ENCODE data around the gene SULT4A1.
"Not testable (repeated sequence)": the region's sequence is repeated elsewhere in the genome, so short reads cannot be mapped to it uniquely, and the experiment has no call there.

SULT4A1 gene, protein sequence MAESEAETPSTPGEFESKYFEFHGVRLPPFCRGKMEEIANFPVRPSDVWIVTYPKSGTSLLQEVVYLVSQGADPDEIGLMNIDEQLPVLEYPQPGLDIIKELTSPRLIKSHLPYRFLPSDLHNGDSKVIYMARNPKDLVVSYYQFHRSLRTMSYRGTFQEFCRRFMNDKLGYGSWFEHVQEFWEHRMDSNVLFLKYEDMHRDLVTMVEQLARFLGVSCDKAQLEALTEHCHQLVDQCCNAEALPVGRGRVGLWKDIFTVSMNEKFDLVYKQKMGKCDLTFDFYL

DNA sequence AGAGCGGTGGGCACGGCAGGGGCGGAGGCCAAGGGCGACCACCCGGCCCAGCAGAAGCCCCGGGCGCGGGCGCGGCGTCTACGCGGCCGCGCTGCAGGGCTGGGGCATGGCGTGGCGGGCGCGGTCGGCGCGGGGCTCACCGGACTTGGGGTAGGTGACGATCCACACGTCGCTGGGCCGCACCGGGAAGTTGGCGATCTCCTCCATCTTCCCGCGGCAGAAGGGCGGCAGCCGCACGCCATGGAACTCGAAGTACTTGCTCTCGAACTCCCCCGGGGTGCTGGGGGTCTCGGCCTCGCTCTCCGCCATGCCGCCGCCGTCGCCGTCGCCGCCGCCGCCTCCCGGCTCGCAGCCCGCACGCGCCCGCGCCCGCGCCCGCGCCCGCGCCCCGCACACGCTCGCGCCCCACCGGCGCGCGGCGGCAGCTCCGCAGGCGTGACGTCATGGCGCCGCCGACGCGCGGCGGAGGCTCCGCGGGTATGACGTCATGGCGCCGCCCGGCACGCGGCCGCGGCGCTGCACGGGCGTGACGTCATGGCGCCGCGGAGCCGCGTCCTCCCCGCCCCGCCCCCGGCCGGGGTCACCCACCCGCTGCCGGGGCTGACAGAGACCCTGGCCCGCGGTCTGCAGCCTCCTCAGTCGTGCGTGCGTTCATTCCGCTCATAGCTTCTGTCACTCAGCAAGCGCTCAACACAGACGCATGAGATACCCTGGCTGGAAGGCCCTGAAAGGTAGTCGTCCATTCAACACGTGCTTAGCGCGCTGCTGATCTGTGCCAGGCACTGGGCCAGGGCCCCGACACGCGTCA, at the start of gene SULT4A1:
Gene SULT4A1, minus strand, starts transcription at position 440 of the 808 bp plus-strand sequence. Its CDS starts 131 bp downstream, at position 309.
- DNase-seq (ENCODE audit: low read depth, low spot score) = no peak

DNA sequence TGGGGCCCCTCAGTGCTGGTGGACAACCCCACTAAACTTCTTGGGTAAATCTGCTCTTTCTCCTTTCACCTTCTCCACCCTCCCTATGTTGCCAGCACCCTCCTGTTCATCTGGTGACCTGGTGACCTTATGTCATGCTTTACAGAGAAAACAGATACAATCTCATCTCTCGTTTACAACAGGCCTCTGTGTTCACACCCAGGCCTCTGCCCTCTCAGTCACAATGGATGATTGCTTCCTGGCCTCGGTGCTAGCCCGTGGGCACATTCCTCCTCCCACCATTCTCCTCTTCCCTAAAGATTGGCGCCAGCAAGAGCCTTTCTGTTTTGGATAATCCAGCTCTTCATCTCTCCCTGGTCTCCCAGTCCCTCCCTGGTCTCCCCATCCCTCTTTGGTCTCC, 49.0 kb upstream of the SULT4A1 start:
- no peak for DNase-seq (ENCODE audit: low read depth, low spot score)

DNA sequence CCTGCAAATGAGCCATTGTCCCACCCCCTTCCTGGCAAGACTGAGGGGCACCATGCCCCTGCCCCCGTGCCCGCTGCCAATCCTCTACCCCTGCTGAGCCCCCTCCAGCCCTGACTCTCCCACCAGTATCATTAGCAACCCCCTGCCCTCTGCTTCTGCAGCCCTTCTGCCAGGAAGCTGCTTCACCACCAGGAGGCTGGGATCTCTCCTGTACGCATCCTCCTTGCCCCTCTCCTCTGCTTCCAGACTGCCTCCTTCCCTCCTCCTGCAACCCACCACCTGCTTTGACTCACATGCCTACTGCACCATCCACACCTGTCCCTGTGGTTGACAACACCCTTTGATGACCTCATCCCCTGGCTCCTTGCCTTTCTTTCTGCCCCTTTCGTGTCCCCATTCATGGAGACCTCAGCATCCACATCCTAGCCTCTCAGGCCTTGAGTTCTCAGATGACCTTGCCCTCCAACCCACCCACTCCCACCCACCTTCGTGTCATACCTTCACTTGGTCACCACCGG, 47.9 kb upstream of the SULT4A1 start:
- DNase-seq (ENCODE audit: low read depth, low spot score) = no peak

DNA sequence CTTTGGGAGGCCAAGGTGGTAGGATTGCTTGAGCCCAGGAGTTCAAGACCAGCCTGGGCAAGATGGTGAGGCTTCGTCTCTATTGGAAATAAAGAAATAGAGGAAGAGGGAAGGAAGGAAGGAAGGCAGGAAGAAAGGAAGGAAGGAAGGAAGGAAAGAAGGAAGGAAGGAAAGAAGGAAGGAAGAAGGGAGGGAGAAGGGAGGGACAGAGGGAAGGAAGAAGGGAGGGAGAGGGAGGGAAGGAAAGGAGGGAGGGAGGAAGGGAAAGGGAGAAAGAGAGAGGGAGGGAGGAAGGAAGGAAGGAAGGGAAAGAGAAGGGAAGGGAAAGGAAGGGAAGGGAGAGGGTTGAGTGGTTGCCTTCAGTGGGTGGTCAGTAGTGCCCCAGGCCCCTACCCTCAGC, 47.4 kb upstream of the SULT4A1 start:
- DNase-seq (ENCODE audit: low read depth, low spot score) = no peak

DNA sequence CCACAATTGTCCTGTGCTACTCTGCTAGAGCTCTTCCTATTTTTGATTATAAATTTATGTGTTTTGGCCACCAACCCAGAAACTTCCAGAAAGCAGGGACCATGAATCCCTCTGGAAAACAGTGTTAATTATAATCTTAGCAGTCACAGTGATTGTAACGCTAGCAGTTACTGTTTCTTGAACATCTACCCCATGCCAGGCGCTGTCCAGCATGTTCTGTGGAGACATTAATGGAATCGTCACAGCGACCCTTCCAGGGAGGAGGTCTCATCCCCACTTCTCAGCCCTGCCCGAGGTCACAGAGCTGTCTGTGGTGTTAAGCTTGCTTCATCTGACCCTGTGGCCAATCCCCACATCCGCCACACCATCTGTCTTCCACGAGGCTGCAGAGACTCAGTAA, 43.4 kb upstream of the SULT4A1 start:
- no peak for DNase-seq (ENCODE audit: low read depth, low spot score)

DNA sequence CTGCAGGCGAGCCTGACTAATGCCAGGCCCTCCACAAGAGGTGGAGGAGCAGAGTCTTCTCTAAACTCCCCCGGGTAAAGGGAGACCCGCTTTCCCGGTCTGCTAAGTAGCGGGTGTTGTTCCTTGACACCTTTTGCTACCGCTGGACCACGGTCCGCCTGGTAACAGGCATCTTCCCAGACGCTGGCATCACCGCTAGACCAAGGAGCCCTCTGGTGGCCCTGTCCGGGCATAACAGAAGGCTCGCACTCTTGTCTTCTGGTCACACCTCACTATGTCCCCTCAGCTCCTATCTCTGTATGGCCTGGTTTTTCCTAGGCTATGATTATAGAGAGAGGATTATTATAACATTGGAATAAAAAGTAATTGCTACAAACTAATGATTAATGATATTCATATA, 42.1 kb upstream of the SULT4A1 start:
- not testable (repeated sequence) for DNase-seq (ENCODE audit: low read depth, low spot score)

DNA sequence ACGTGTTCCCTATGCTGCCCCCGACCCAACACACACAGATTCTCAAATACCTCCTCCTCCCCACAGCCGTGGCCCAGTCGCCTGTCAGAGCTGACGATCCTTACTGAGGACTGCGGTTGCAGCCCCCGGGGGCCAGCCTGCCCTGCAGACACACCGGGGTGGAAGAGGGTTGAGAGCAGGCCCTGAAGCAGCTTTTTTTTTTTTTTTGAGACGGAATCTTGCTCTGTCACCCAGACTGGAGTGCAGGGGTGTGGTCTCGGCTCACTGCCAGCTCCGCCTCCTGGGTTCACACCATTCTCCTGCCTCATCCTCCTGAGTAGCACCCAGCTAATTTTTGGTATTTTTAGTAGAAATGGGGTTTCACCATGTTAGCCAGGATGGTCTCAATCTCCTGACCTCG, 40.7 kb upstream of the SULT4A1 start:
- DNase-seq (ENCODE audit: low read depth, low spot score) = not testable (repeated sequence)

DNA sequence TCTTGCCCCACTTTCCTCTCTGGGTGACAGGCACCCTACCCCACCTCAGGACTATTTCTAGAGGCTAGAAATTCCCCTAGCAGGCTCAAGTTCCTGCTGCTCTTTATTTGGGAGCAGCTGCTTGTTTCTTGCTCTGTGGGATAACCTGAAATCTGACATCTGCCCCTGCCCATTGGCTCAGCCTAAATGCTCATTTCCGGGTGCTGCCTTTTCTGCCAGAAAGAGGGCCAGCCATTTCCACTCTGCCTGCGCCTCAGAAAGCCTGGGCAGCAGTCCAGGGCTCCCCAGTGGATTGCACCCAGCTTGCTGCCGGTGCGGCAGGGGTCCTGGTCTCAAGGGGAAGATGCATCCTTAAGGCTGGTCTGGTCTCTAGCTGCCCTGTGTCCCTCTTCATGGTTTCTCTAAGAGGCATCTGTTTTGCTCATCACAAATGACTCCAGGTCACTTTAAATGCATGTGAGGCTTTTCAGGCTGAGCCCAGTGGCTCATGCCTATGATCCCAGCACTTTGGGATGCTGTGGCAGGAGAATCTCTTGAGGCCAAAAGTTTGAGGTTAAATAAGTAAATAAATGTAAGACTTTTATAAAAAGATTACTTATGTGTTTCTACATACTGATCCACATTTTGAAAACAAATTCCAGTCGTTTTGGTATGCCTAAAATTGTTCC, 39.8 kb upstream of the SULT4A1 start:
- no peak for DNase-seq (ENCODE audit: low read depth, low spot score)

DNA sequence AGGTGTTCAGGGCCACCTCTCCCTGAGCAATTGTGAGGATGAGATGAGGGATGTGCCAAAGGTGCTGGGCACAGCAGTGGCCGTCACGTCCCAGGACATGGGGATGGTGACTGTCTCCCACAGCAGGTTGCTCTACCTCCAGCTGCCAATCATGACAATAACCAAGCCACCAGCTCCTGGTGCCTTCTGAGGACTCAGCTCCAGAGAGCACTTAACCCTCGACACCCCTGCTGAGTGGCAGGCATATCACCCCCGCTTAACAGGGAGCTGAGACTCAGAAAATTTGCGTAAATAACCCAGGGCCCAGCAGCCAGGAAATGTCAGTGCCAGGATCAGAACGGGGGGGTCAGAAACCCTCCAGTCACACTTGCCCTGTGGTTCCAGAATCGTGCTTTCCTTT, 37.9 kb upstream of the SULT4A1 start:
- no peak for DNase-seq (ENCODE audit: low read depth, low spot score)

DNA sequence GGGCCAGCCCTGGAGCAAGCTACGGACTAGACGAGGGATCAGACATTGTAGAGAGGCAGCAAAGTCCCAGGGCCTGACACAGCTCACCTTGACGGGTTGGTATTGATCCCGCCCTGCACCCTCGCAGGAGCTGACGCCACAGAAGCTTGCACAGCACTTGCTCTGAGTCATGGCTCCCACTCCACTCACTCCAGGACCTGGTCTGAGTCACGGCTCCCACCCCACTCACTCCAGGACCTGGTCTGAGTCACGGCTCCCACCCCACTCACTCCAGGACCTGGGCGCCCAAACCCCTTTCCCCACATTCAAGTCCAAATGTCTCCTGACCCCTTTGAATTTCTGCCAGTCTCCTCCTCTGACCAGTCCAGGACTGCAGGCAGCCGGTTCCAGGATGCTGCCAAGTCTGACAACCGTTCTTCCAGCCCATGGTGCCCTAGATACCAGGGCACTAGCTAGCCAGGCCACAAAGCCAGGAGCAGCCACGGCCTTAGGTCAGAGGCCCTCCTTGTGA, 35.5 kb upstream of the SULT4A1 start:
- DNase-seq (ENCODE audit: low read depth, low spot score) = no peak

DNA sequence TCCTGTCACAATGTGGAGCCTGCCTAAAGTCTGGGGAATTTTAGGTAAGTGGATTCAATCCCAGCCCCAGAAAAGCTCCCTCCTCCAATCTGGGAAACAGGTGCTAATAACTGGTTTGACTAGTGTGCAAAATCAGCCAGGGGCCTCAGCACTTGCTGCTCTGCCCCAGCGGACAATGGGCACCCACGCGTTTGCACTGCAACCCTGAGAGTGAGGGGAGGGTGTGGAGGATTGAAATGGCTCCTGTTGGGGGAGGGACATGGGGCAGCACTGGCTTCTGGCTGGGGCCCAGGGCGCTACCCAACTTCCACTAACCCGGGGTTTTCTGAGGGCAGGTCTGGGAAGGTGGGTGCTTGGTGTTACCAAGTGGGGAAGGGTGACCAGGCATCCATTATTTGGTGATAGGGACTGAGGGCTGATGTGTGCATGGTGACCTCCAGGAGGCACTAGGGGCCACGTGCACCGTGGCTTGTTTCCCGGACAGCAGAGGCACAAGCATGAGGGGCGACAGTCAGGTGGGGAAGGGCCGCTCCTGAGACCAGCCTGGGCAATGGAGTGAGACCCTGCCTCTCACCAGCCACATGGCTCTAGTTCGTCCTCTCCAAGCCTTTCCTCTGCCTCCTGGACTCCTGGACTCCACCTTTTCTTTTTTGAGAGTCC, 33.8 kb upstream of the SULT4A1 start:
- DNase-seq (ENCODE audit: low read depth, low spot score) = no peak

DNA sequence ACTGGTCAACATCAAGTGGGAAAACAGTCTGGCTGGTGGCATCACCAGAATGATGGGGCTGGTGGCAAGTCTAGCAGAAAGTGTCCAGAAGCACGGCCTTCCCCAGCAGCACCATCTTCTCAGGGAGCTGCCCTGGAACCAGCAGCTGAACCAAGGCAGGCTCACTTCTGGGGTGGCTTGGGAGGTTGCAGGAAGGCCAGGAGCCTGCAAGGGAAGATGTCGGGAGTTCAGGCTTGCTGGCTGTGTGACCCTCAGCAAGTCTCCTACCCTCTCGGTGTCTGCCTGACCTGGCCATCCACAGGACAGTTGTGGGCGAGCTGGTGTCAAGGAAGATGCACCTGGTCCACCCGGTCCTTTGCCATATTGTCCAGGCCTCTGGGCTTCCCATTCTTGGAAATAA, 31.8 kb upstream of the SULT4A1 start:
- no peak for DNase-seq (ENCODE audit: low read depth, low spot score)

DNA sequence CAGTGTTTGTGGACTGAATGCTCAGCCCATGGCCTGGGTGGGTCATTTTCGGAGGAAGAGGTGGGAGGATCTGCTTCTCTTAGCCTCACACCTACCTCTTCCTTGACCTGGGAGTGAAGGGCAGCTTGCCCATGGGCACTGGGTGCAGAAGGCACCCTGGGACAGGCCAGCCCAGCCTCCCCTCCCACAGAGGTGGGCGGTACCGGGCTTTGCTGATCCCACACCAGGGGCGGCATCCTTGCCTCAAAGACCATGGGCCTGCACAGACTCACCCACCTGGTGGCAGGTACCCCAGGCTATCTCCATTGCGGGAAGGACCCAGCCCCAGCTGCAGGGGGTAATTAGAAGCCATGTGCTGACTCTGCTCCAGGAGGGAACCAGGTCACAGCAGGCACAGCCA, 31.0 kb upstream of the SULT4A1 start:
- DNase-seq (ENCODE audit: low read depth, low spot score) = no peak

DNA sequence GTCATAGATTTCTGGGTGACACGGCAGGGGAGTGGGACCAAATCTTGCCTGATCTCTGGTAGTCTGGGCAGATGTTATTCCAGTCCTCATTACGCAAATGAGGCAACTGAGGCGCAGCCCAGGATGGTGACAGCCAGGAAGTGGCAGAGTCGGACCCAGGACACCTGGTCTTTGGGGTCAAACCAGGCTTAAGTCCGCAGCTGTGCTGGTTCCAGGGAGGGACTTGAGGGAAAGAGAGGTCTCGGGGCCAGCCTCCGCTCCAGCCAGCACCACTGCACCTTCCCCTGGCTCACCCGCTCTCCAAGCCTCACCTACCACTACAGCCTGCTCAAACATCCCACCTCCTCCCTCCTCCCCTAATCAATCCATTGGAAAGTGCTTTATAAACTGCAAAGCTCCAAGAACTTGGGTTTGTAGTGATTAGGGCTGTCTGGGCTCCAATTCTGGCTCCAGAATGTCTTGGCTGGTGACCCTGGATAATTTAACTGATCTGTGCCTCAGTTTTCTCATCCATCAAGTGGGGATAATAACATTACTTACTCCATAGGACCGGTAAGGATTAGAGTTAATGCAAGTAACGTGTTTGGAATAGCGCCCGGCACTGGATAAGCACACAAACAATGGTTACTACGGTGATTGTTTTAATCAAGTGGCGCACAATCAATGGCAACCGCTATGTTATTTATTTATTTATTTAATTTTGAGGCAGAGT, 30.0 kb upstream of the SULT4A1 start:
- DNase-seq (ENCODE audit: low read depth, low spot score) = no peak

DNA sequence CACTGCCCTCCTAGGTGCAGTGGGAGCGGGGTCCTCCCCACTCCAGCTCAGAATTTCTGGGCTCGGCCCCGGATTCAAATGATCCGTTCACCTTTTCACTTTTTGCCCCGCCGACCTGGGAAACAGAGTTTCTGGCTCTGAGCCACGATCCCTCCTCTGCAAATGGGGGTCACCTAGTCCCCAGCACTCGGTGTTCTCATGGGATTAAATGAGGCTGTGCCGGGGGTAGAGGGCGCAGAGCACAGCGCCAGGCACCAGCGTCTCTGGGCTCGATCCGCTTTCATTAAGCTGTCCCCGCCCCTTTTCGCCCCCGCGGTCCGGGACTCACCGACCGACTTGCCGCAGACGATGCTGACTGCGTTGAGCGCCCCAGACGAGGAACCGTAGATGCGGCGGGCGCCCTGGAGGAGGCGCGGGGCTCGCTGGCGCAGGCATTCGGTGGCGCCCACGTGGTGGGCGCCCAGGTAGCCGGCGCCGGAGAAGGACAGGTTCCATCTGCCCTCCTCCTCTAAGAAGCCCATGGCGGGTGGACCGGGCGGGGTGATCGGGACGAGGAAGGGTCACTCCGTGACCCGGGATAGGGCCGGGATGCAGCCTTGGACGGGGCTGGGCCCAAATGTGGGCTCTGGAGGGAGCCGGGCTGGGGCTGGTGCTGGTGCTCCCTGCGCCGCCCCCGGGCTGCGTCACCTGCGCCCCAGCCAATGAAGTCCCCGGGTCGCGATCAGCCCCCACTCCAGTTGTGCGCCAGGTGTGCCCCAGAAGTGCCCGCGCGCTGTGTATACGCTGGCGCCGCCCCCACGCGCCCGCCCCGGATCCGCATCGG, 29.3 kb upstream of the SULT4A1 start, which contains the start of gene PNPLA5:
Gene PNPLA5, minus strand, starts transcription at position 654 of the 823 bp plus-strand sequence. Its CDS starts 133 bp downstream, at position 521.
- no peak for DNase-seq (ENCODE audit: low read depth, low spot score)

DNA sequence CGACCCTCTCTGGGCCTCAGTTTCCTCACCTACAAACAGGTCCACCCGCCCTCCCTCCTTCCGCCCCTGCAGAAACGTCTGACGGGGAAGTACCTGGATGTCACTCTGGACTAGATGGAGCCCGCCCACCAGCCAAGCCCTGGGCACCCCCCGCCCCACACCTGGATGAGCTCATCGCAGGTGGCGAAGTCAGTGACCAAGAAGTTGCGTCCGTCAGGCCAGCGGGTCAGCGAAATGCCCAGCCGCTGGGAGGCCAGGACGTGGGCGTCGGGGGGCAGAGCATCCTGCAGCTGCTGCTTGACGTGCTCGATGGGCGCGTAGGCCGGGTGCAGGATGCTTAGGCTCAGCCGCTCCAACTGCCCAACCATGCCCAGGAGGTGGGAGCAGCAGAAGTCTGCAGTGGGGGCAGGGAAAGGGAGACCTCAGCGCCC, 28.6 kb upstream of the SULT4A1 start:
- DNase-seq (ENCODE audit: low read depth, low spot score) = no peak

DNA sequence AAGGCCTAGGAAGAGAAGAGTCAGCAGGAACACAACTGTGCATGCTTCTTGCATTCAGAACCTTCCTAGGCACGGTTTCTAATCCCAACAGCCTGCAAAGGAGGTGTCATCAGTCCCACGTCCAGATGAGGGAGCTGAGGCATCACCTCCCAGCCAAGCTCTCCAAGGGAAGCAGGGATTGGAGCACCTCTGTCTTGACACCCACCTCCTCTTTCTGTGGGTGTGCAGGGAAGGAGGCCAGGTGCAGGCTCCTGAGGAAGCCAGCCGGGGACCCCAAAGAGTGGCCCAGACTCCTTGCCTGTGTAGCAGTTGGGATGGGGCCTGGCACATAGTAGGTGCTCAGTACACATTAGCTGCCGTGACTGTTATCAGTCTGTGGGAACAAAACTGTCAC, 27.5 kb upstream of the SULT4A1 start:
- DNase-seq (ENCODE audit: low read depth, low spot score) = no peak

DNA sequence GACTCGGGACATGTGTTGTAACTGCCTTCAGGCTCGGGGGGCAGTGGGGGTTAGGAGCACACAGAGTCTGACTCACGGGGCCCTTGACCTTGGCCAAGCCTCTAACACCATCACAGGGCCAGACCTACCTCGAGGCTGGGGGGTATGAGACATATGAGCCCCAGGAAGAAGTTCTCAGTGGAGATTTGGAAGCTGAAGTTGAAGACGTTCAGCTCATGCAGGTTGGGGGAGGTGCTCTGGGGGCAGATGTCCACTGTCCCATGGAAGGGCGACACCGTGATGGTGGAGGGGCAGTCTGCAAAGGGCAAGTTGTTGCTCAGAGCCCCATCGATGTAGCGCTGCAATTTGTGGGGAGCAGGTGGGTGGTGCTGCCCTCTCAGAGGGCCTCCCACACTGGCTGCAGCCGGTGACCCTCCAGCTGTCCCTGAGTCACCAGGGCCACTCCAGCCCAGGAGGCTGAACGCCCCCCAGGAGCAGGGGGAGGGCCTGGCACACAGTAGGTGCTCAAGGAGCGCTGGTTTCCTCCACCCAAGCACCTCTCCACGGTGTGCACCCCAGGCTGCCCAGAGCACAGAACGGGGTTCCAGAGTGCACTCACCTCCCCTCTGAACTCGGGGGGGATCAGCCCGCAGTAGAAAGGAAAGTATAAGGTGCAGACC, 27.0 kb upstream of the SULT4A1 start:
- DNase-seq (ENCODE audit: low read depth, low spot score) = no peak

DNA sequence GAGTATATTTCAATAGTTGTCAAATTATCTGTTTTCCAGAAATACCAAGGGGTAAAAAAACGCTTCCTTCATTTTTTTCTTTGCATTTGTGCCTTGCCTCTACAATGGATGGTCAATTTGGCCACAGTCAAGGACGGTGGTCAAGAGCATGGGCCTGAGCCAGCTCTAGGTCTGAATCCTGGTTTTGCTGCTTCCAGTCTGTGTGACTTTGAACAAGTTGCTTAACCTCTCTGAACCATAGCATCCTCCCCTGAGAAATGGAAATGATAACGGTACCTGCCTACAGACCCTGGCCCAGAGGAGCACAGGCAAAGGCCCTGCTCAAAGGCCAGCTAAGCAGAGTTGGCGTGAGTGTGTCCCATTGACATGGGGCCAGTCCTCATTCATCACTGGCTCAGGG, 26.4 kb upstream of the SULT4A1 start:
- DNase-seq (ENCODE audit: low read depth, low spot score) = no peak

All from activated naive CD8-positive, alpha-beta T cell treated with anti-CD3 and anti-CD28 coated beads, Interleukin-2, amount 50 U/mL, for 16 hours (primary cell).